SK-N-SH treated with all-trans-retinoic acid at 6 μM for 48 hours (cell line): ENCODE measurements around the gene BUB3.

Experiments
- ATAC-seq: fragments of 200-7000 bp; cut with Tn5 transposase; 3 replicates; pipeline ENCODE4 v1.9.1; 2020; ENCODE audit warnings: mild to moderate bottlenecking, moderate library complexity
- CREB5 ChIP-seq: fragments of 250-450 bp; sonication (Bioruptor Pico); IDR thresholded peaks from 2 replicates; pipeline ENCODE4 v1.5.1; 2020; ENCODE audit warnings: low read depth, mild to moderate bottlenecking, moderate library complexity
- CSDC2 ChIP-seq: fragments of 250-450 bp; sonication (Bioruptor Pico); IDR thresholded peaks from 2 replicates; pipeline ENCODE4 v1.5.0; 2020; ENCODE audit warnings: mild to moderate bottlenecking, moderate library complexity
- CSRNP3 ChIP-seq: fragments of 250-450 bp; sonication (Bioruptor Pico); IDR thresholded peaks from 2 replicates; pipeline ENCODE4 v1.5.1; 2021; ENCODE audit warnings: mild to moderate bottlenecking, moderate library complexity
- ESRRG ChIP-seq: fragments of 250-450 bp; sonication (Bioruptor Pico); IDR thresholded peaks from 2 replicates; pipeline ENCODE4 v1.6.1; 2021; ENCODE audit warnings: mild to moderate bottlenecking
- ISL1 ChIP-seq: fragments of 250-450 bp; sonication (Bioruptor Pico); IDR thresholded peaks from 2 replicates; pipeline ENCODE4 v2.1.2; 2022; ENCODE audit warnings: mild to moderate bottlenecking, moderate library complexity
- OSR1 ChIP-seq: fragments of 250-450 bp; sonication (Bioruptor Pico); IDR thresholded peaks from 2 replicates; pipeline ENCODE4 v1.8.0; 2022; ENCODE audit warnings: moderate library complexity, mild to moderate bottlenecking, inconsistent platforms
- PATZ1 ChIP-seq: fragments of 250-450 bp; sonication (Bioruptor Pico); IDR thresholded peaks from 2 replicates; pipeline ENCODE4 v1.8.0; 2020; ENCODE audit warnings: mild to moderate bottlenecking, moderate library complexity, borderline replicate concordance
- POU6F1 ChIP-seq: fragments of 250-450 bp; sonication (Bioruptor Pico); IDR thresholded peaks from 2 replicates; pipeline ENCODE4 v1.8.0; 2021; ENCODE audit warnings: low read depth, mild to moderate bottlenecking, moderate library complexity, borderline replicate concordance
- PPARA ChIP-seq: fragments of 250-450 bp; sonication (Bioruptor Pico); IDR thresholded peaks from 2 replicates; pipeline ENCODE4 v1.5.0; 2020; ENCODE audit warnings: mild to moderate bottlenecking, borderline replicate concordance
- RARB ChIP-seq: fragments of 250-450 bp; sonication (Bioruptor Pico); IDR thresholded peaks from 2 replicates; pipeline ENCODE4 v1.8.0; 2021; ENCODE audit warnings: mild to moderate bottlenecking, moderate library complexity
- SNAI2 ChIP-seq: fragments of 250-450 bp; sonication (Bioruptor Pico); IDR thresholded peaks from 2 replicates; pipeline ENCODE4 v1.5.0; 2020; ENCODE audit warnings: mild to moderate bottlenecking, moderate library complexity
- TOX ChIP-seq: fragments of 250-450 bp; sonication (Bioruptor Pico); IDR thresholded peaks from 2 replicates; pipeline ENCODE4 v1.8.0; 2021; ENCODE audit warnings: mild to moderate bottlenecking, moderate library complexity, borderline replicate concordance
- TSHZ2 ChIP-seq: fragments of 250-450 bp; sonication (Bioruptor Pico); IDR thresholded peaks from 2 replicates; pipeline ENCODE4 v1.5.0; 2020; ENCODE audit warnings: mild to moderate bottlenecking, moderate library complexity
- ZC3H10 ChIP-seq: fragments of 250-450 bp; sonication (Bioruptor Pico); IDR thresholded peaks from 2 replicates; pipeline ENCODE4 v1.5.1; 2021; ENCODE audit warnings: mild to moderate bottlenecking, moderate library complexity
- ZFP3 ChIP-seq: fragments of 250-450 bp; sonication (Bioruptor Pico); IDR thresholded peaks from 2 replicates; pipeline ENCODE4 v1.5.0; 2020; ENCODE audit warnings: mild to moderate bottlenecking, moderate library complexity
- ZFP30 ChIP-seq: fragments of 450-650 bp; formaldehyde crosslinking; IDR thresholded peaks from 2 replicates; pipeline ENCODE4 v1.5.0; 2022; ENCODE audit warnings: mild to moderate bottlenecking, moderate library complexity
- ZNF565 ChIP-seq: fragments of 450-650 bp; formaldehyde crosslinking; conservative IDR thresholded peaks from 2 replicates; pipeline ENCODE4 v1.5.0; 2020; ENCODE audit warnings: low read depth, mild to moderate bottlenecking, moderate library complexity
- ZNF70 ChIP-seq: fragments of 450-650 bp; formaldehyde crosslinking; IDR thresholded peaks from 2 replicates; pipeline ENCODE4 v1.5.0; 2020; ENCODE audit warnings: mild to moderate bottlenecking, moderate library complexity
- ZNF8 ChIP-seq: fragments of 450-650 bp; formaldehyde crosslinking; IDR thresholded peaks from 2 replicates; pipeline ENCODE4 v1.5.0; 2020; ENCODE audit warnings: mild to moderate bottlenecking, moderate library complexity

BUB3 gene

GRCh38 chr10:123142701-123143161 lies 11.5 kb upstream of the BUB3 start:
- ATAC-seq: no peak
- TF ChIP-seq ZFP3 (CRISPR knock-in tag): no peak
- no peak for TF ChIP-seq ESRRG (CRISPR knock-in tag)
- no peak for TF ChIP-seq SNAI2 (CRISPR knock-in tag)
- TF ChIP-seq CSRNP3 (CRISPR knock-in tag): no peak
- no peak for TF ChIP-seq TOX
- TF ChIP-seq ZNF8: no peak
- TF ChIP-seq ZC3H10 (CRISPR knock-in tag): no peak
- no peak for TF ChIP-seq PPARA (CRISPR knock-in tag)
- TF ChIP-seq PATZ1 (CRISPR knock-in tag): no peak
- no peak for TF ChIP-seq OSR1
- no peak for TF ChIP-seq CSDC2 (CRISPR knock-in tag)
- TF ChIP-seq ZNF565 (CRISPR knock-in tag): no peak
- no peak for TF ChIP-seq RARB (CRISPR knock-in tag)
- TF ChIP-seq ZNF70 (CRISPR knock-in tag): no peak
- no peak for TF ChIP-seq ZFP30 (CRISPR knock-in tag)
- TF ChIP-seq, all 23 proteins: peak for 0

- no peak for TF ChIP-seq ZNF8
- TF ChIP-seq CSRNP3 (CRISPR knock-in tag): no peak
- TF ChIP-seq RARB (CRISPR knock-in tag): no peak
- TF ChIP-seq OSR1: no peak
- no peak for TF ChIP-seq ISL1
- TF ChIP-seq ZFP30 (CRISPR knock-in tag): no peak
- no peak for TF ChIP-seq TOX
- TF ChIP-seq TSHZ2 (CRISPR knock-in tag): no peak
- no peak for TF ChIP-seq PPARA (CRISPR knock-in tag)
- TF ChIP-seq ESRRG (CRISPR knock-in tag): no peak
- no peak for TF ChIP-seq CREB5
- no peak for TF ChIP-seq POU6F1 (CRISPR knock-in tag)
- no peak for TF ChIP-seq PATZ1 (CRISPR knock-in tag)
- no peak for ATAC-seq
Measured at GRCh38 chr10:123143162-123143824, 10.9 kb upstream of the BUB3 start.
